ENCODE measurements around the gene HOXA6. TPM values are rescaled to one million over a fixed set of nuclear protein-coding genes. Genes with fewer than 3 reads are reported as not detected.

HOXA6 gene
- total RNA-seq, 1 donor = 11.2 TPM

DNA sequence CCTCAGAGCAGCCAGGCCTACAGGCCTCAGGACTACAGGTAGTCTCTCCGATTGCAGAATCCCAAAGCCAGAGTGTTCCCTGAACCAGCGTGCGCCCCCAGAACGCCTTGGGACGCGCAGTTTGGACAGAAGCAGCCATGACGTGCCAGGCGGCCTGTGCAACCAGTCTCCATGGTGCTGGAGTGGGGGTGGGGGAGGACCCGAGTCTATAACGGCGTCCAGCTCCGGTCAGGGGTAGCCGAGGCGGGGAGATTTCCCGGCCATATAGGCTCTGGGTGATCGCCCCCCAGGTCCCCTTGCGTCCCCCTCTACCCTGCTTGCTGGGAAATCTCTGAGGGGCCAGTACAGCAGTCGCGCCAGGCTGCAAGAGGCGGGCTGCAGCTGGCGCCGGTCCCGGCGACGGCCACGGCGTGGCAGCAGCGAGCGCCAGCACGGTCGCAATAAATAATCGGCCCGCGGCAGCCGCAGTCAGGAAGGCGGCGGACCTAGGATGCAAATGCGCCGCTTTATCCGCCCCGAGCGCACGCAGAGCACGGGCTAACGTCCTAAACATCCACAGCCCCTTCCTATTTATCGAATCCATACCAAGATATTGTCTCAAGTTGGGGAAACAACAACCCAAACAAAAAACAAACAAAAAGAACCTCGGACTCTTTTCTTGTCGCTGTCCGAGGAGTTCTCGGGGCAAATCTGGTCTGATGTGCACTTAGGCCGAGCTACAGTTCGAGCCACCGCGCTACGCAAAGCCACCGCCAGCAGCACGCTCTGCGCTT, 3.2 kb upstream of the HOXA6 start:
- DNase-seq (ENCODE audit: low read depth) = peak; percentile 77
- peak overlapping the region; percentile 77 for H3K4me3 ChIP-seq (ENCODE audit: low read depth, low read length)
- TF ChIP-seq, protein P1, sequence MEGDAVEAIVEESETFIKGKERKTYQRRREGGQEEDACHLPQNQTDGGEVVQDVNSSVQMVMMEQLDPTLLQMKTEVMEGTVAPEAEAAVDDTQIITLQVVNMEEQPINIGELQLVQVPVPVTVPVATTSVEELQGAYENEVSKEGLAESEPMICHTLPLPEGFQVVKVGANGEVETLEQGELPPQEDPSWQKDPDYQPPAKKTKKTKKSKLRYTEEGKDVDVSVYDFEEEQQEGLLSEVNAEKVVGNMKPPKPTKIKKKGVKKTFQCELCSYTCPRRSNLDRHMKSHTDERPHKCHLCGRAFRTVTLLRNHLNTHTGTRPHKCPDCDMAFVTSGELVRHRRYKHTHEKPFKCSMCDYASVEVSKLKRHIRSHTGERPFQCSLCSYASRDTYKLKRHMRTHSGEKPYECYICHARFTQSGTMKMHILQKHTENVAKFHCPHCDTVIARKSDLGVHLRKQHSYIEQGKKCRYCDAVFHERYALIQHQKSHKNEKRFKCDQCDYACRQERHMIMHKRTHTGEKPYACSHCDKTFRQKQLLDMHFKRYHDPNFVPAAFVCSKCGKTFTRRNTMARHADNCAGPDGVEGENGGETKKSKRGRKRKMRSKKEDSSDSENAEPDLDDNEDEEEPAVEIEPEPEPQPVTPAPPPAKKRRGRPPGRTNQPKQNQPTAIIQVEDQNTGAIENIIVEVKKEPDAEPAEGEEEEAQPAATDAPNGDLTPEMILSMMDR (IDR thresholded peaks at IDR 0.05; ENCODE audit: insufficient read depth, low read depth, low read length) = peak; percentile 80

DNA sequence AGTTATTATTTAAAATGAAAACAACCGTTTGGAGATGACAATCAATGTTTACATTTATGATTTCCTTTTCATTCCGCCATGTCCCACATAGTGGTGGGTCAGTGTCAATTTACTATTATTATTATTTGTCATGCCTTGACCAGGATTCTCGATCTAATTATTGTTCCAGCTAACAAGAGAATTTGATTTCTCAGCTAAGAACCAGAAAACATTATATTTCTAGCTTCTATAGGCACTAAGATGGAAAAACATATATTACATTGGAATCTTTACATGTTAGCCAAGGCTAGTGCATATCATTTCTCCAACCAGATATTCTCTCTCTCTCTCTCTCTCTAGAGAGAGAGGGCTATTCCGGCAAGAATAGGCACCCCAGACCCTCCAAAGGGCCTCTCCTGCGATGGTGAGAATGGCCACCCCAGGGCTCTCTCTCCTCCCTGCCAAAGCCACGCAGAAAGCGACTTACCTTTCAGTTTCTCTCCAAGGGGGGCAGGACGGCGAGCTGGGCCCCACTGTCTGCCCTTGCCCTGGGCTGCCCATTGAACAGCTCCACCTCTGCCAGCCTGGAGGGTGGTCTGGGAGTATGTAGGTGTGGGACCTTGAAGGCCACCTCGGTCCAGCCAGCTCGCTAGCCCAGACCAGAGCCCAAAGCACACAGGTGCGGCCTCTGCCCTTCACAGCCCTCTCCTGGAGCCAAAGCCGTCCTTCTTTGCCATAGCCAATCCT, 2.4 kb upstream of the HOXA6 start:
- TF ChIP-seq, protein P1 (IDR thresholded peaks at IDR 0.05; ENCODE audit: insufficient read depth, low read depth, low read length) = no peak
- peak overlapping the region; percentile 77 for H3K4me3 ChIP-seq (ENCODE audit: low read depth, low read length)
- DNase-seq (ENCODE audit: low read depth) = no peak

DNA sequence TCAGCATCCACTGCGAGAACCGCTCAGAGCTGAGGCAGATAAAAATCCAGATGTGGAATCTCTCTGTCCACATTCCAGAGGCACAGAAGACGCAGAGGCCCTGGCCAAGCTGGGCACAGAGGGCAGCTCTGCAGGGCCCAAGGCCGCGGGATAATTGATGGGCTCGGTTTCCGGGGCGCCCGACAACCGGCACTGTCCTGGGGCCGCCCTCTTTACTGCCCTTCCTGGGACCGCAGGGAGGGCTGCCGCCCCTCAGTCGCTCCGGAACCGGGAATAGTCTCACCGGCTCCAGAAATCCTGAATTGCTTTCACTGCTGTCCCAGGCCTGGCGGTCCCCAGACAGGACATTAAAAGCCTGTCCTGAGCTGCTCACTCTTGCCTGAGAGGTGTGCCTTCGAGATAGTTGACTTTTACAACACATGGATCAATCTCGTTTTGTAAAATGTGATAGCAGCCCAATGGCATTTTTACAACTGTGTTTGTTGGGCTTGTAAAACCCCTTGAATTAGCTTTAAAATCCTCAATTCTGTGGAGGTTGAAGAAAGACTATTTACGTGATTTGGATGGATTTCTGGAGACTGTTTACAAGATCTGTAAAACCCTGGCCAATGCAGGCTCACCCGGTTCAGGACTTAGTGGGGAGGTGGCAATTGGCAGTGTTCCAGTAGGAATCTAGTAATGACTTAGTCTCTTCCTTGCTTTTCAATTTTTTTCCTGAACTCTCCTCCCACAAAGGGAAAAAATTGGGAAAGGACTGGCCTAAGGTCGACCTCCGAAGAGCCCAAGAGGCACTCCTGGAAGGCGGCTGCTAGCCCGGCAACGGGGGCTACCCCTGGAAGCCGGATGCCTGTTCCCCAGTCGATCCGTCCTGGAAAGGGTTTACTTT, 1.4 kb upstream of the HOXA6 start:
- DNase-seq (ENCODE audit: low read depth) = peak; percentile 64
- TF ChIP-seq, protein P1 (IDR thresholded peaks at IDR 0.05; ENCODE audit: insufficient read depth, low read depth, low read length) = no peak
- peak overlapping the region; percentile 77 for H3K4me3 ChIP-seq (ENCODE audit: low read depth, low read length)

DNA sequence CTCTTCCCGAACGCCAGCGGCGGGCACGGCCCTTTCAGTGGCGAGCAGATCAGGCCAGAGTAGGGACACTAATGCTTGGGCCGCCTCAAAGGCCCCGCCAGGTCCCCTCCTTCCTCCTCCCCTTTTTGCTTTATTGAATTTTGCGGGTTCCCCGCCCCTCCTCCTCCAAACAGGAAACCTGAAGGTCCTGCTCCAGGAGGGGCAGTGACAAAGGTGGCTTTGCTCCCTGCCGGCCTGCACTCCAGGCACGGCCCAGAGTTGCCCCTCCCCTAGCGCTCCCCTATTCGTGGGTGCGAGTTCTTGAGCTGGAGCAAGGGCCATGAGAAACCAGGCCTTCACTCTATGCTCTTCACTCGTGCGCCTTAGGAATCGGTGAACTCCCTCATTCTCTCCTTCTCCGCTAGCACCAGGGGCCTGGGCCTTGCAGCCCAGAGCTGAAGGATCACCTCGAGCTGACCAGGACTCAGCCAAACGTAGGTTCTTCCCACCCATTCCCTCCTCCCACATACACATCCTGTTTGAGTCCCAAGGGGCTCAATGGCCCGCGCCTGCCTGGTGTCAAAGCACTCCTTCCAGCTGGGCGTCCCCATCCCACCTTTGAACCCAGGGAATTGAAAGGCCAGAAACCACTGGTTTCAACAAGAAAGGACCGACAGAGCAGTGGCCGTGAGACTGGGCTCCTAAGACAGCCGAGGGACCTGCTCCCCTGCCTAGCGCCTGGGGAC, 619 bp upstream of the HOXA6 start:
- DNase-seq (ENCODE audit: low read depth) = peak; percentile 66
- peak overlapping the region; percentile 77 for H3K4me3 ChIP-seq (ENCODE audit: low read depth, low read length)
- TF ChIP-seq, protein P1 (IDR thresholded peaks at IDR 0.05; ENCODE audit: insufficient read depth, low read depth, low read length) = no peak

DNA sequence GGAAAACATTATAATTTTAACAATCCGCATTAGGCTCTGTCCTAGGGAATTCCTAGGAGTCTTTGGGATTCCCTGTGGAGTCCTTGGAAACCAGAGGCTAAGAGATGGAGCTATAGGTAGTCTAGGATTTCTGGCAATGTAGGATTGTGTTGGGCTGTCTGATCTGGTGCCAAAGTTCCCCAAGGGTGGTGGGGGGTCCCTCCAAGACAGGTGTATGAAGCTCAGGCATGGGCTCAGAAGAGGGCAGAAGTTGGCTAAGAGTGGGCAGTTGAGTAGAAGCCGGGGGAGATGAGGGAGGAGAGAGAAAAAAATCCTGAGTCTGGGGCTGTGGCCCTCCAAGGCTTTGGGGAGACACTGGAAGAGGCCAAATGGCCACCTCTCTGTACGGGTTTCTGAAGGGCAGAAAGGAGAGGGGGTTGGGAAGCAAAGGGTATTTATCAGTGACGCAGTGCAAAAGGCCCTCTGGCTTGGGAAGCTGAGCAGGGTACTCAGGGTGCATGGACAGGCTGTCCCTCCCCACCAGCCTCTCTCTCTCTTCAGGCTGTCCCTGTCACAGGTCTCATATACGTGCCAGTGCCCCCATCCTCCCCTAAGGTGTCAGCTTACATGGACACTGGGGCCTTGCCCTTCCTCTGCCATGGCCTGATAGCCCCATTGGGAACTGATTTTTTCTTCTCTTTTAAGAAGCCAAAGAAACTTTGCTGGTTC, 929 bp downstream of the HOXA6 start:
- TF ChIP-seq, protein P1 (IDR thresholded peaks at IDR 0.05; ENCODE audit: insufficient read depth, low read depth, low read length) = no peak
- peak; percentile 49 for DNase-seq (ENCODE audit: low read depth)
- peak overlapping the region; percentile 77 for H3K4me3 ChIP-seq (ENCODE audit: low read depth, low read length)
